GM21717 (cell line): ENCODE results near the gene NGFR.
"Not testable (repeated sequence)": the region's sequence is repeated elsewhere in the genome, so short reads cannot be mapped to it uniquely, and the experiment has no call there.

Source experiments
- ATAC-seq: cut with Tn5 transposase; IDR thresholded peaks from one replicate; pipeline ENCODE4 v1.9.1; 2021; ENCODE audit warnings: mild to moderate bottlenecking, moderate library complexity; ENCODE audit not compliant: unreplicated experiment

The NGFR gene

GRCh38 chr17:49545007-49545660 lies 50.0 kb downstream of the NGFR start:
- no peak for ATAC-seq

- ATAC-seq: no peak
Measured at GRCh38 chr17:49545806-49546545, 50.9 kb downstream of the NGFR start.

GRCh38 chr17:49546546-49547535 lies 51.7 kb downstream of the NGFR start:
- ATAC-seq: no peak

GRCh38 chr17:49547566-49547965 lies 52.5 kb downstream of the NGFR start:
- no peak for ATAC-seq

GRCh38 chr17:49548051-49548505 lies 53.0 kb downstream of the NGFR start:
- no peak for ATAC-seq

GRCh38 chr17:49548506-49549310 lies 53.6 kb downstream of the NGFR start:
- ATAC-seq: no peak

GRCh38 chr17:49549311-49549605 lies 54.2 kb downstream of the NGFR start:
- no peak for ATAC-seq

GRCh38 chr17:49549691-49550678 lies 54.9 kb downstream of the NGFR start:
- ATAC-seq: no peak

GRCh38 chr17:49550764-49551163 lies 55.7 kb downstream of the NGFR start:
- not testable (repeated sequence) for ATAC-seq

GRCh38 chr17:49551221-49552069 lies 56.4 kb downstream of the NGFR start:
- ATAC-seq: no peak

- no peak for ATAC-seq
Measured at GRCh38 chr17:49552070-49552751, 57.1 kb downstream of the NGFR start.

- no peak for ATAC-seq
Measured at GRCh38 chr17:49553676-49554335, 58.7 kb downstream of the NGFR start.

GRCh38 chr17:49554694-49555494 lies 59.8 kb downstream of the NGFR start:
- ATAC-seq: no peak

GRCh38 chr17:49555495-49556222 lies 60.6 kb downstream of the NGFR start:
- no peak for ATAC-seq

- ATAC-seq: no peak
Measured at GRCh38 chr17:49556223-49556943, 61.3 kb downstream of the NGFR start.
